GM21717 (cell line): Measurements from ENCODE around the gene SIK3.
"Not testable (repeated sequence)": the region's sequence is repeated elsewhere in the genome, so short reads cannot be mapped to it uniquely, and the experiment has no call there.

Source experiments
- ATAC-seq: cut with Tn5 transposase; IDR thresholded peaks from one replicate; pipeline ENCODE4 v1.9.1; 2021; ENCODE audit warnings: mild to moderate bottlenecking, moderate library complexity; ENCODE audit not compliant: unreplicated experiment

SIK3 gene

DNA sequence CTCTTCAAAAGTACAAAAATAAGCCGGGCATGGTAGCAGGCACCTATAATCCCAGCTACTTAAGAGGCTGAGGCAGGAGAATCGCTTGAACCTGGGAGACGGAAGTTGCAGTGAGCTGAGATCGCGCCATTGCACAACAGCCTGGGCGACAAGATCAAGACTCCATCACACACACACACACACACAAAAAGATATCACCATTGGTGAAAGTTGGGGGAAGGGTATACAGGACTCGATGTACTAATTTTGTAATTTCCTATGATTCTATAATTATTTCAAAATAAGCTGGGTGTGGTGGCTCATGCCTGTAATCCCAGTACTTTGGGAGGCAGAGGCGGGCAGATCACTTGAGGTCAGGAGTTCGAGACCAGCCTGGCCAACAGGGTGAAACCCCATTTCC, 48.1 kb downstream of the SIK3 start:
- not testable (repeated sequence) for ATAC-seq

- not testable (repeated sequence) for ATAC-seq
Measured at GRCh38 chr11:117046627-117047026, 51.6 kb downstream of the SIK3 start.

- ATAC-seq: no peak
Measured at GRCh38 chr11:117045956-117046355, 52.3 kb downstream of the SIK3 start.

- ATAC-seq: no peak
Measured at GRCh38 chr11:117045196-117045595, 53.0 kb downstream of the SIK3 start.

DNA sequence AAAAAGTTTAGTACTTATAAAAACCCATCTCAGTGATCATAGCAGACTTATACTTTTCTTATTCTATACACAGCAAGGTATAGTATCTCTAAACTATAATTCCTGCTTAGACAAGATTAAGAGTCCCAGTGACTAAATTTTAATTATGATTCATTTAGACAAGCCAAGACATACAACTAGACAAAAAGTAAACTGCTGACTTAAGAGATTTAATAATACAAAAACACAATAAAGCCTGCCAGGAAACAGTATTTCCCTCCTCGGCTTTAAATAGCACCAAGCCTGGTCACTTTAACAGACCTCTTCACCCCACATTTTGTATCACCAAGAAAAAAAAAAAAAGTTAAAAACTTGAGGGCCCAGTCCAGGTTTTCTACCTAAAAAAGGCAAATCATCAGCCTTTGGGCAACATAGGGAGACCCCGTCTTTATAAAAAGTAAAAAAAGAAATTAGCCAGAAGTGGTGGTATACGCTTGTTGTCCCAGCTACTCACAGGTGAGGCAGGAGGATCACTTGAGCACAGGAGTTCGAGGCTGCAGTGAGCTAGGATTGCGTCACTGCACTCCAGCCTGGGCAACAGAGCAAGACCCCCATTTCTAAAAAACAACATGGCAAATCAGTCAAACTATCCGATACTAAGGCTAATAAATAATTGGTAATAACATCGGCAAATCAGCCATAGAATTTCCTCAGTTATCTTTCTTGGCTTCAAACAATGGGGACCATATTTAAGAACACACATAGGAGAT, 53.8 kb downstream of the SIK3 start:
- ATAC-seq: no peak

- no peak for ATAC-seq
Measured at GRCh38 chr11:117042689-117043088, 55.5 kb downstream of the SIK3 start.

GRCh38 chr11:117039900-117040299, 58.3 kb downstream of the SIK3 start:
- no peak for ATAC-seq

DNA sequence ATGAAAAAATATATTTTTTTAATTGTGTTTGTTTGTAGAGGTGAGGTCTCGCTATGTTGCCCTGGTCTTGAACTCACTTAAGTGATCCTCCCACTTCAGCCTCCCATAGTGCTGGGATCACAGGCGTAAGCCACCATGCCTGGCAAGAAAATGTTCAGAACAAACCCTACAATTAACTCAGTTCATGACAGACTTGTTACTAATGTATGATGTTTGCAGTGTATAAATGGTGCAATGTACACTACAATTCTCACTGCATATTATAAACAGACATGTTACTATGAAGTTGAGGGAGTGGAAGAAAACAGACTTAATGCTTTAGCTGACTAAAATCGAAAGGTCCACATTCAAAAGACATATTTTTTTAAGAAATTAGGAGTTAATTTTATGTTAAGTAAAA, 59.0 kb downstream of the SIK3 start:
- ATAC-seq: no peak

DNA sequence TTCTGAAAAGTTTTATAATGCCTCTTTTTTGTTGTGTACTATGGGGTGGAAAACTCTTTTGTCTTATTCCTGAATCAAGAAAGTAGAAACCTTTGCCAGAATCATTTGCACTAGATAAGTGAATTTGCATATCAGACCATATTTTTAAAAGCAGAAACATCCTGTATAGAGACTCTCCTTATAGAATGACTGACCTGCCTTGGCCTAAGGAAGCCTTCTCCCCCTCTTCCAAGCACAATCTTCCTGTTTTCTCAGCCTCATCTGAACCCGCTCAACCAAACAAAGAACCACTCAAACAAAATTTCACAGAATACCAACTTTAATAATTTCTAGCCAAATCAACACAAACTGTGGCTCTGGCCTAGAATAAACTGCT, 60.3 kb downstream of the SIK3 start:
- no peak for ATAC-seq

GRCh38 chr11:117037279-117037974, 60.8 kb downstream of the SIK3 start:
- no peak for ATAC-seq

DNA sequence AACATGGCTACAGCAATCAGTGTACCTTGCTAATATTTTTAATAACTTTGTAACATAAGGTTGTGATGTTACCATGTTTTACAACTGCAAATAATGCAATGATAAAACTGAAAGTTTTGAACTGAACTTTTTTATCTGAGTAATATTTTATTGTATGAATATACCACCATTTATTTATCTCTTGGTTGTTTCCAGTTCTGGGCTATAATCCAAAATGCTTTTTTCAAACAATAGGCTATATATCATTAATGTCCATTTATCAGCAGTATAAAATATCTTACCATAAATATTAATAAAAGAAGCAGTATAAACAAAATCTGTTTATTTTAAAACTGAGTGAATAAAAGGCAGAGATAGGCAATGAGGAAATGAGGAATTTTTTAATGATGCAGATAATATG, 63.3 kb downstream of the SIK3 start:
- ATAC-seq: no peak

DNA sequence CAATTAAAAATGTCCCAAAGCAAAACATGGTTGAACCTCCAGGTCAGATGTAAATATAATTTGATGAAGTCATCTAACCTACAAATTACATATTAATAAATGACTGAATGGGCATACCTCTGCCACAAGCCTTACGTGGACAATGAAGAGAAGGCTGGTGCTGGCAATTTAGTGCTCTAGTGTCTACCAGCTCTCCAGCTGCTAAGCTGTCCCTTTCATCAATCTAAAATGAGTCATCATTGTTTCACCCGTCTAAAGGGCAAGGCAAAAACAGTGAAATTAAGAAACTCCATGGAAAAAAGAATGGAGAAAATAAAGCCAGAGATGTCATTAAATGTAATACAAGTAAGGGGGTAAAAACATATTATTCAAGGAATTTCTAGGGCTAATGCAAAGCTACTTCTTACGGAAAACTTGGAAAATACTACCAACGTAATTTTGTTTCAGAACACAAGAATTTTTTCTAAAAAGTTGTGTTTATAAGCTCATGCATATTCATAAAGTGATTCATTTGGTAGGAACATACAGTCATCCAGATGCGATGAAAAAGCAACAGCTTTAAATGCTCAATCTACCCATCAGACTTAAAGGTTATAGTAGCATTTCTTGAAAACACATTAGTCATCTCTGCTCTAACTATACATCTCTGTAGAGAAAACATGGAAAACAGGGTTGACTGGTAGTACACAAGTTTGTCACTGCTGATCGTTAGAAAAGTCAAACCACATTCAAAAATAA, 71.5 kb downstream of the SIK3 start:
- ATAC-seq: no peak

- not testable (repeated sequence) for ATAC-seq
Measured at GRCh38 chr11:117023707-117024106, 74.5 kb downstream of the SIK3 start.

DNA sequence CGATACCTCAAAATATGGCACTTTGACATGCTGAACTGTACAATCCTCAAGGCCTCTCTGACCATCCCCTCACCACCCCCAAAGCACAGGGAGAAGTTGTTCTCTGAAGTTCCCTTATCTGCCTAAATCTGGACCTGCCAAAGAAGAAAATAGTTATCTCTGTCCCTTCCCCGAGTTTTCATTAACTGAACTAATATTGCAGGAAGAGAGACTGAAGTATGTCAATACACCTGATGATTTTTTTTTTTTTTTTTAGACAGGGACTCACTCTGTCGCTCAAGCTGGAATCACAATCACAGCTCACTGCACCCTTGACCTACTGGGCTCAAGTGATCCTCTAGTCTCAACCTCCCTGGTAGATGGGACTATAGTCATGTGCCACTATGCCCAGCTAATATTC, 75.0 kb downstream of the SIK3 start:
- no peak for ATAC-seq

- ATAC-seq: no peak
Measured at GRCh38 chr11:117022526-117022925, 75.7 kb downstream of the SIK3 start.

DNA sequence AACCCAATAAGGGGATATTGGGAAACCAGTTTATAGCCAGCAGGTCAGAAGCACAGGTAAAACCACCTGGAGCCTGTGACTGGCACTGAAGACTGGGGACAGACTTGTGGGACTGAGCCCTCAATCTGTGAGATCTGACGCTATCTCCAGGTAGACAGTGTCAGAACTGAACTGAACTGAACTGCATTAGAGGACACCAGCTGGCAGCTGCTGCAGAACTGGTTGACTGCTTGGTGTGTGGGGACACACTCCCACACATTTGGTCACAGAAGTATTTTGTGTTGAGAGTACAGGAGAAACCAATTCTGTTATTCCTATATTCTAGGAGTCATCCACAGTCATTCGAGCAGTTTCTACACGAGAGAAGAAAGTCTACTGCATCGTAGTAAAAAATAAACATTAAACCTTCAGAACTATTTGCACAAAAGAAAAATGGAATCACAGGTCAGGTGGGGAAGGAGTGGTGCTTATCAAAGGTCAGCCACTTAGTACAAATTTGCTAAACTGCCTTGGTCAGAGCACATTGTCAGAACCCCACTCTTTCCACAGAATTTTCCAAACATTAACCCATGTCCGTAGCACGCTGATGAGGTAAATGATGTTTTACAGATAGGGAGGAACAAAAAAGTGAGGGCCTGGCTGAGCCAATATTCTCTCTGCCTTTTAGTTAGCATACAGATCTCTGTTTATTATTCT, 77.2 kb downstream of the SIK3 start:
- no peak for ATAC-seq

DNA sequence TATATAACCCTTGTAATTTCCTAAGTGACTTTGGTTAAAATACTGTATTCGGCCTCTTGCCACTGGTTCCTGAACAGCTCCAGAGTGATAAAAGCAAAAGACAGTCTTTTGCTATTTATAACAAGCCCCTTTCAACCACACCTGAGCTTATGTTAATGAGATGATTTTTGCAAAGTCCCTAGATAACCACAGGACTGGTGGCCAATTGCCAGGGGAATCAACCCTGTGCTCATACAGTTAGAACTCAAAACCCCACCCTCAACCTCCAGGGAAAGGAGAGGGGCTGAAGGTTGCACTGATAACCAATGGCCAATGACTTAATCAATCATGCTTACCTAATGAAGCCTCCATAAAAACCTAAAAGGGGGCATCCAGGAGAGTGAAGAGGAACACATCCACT, 77.9 kb downstream of the SIK3 start:
- ATAC-seq: no peak

DNA sequence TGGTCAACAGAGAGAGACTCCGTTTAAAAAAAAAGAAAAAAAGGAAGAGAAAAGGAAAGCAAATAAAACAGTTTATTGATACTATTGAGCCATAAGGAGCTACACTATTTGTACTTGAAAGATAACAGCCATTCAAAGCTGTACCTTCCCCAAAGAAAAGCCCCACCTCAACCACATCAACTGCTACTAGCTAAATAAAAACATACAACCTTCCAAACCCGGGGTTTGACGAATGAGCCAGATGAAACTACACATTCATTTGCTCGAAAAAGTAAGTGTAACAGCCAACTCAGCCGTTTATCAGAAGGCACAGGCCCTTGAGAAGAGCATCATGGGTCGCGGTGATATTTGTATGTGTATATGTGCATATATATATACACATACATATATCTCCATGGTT, 78.4 kb downstream of the SIK3 start:
- no peak for ATAC-seq

DNA sequence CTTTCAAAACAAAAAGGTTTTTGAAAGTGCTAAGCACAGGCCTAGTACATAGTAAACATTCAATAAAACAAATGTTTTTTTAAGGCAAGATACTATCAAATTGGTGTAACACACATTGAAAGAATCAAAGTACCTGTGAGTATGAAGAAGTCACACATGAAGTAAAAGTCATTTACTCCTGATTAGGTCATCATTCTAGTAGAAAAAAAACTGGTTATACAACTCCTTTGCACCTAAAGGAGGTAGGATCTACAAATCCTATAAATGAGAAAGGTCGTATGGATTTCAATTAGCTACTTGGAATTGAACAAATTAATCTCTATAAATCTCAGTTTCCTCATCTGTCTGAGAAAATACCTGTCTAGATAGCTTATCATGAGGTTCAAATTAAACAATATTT, 80.8 kb downstream of the SIK3 start:
- ATAC-seq: no peak

DNA sequence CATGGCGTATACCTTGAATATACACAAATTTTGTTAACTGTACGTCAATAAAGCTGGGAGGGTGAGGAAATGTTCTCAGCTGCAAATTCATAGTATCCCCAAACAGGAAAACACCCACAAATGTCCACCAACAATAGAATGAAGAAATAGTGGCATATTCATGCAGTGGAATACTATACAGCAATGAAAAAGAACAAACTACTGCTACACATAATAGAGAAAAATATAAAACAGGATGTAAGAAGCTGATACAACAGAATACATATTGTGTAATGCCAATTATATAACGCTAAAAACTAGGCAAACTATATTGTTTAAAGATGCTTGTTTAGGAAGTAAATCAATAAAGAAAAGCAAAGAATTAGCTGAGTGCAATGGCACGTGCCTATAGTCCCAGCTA, 81.5 kb downstream of the SIK3 start:
- ATAC-seq: no peak

- no peak for ATAC-seq
Measured at GRCh38 chr11:117016246-117016645, 82.0 kb downstream of the SIK3 start.
